Amygdala (tissue), 56 donors: Measurements from ENCODE around the gene ABCC10.
A peak's percentile ranks its signal among the peaks of the same experiment; 100 is the strongest.
"Not testable (repeated sequence)": the region's sequence is repeated elsewhere in the genome, so short reads cannot be mapped to it uniquely, and the experiment has no call there.

Experiments used
- DNase-seq, 56 donors: peaks; one replicate each; lab custom pipeline; 2025; lab: John Stamatoyannopoulos, UW

ABCC10 gene

DNA sequence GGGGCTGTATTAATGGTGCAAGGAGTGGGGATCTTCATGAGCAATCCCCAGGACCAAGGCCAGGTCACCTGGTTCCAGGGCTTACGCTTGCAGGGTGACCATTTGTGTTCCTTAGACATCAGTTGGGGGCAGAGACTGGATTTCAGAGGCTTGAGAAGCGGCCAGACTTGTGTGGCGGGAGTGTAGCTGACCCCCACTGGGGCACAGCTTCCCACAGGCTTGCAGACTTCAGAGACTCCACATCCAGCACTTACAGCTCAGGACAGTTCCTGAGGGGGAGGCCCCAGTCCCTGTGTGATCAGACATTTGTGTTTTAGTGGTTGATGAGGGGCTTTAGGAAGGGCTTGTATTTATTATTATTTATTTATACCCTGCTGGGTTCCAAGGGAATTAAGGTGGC, 65.3 kb downstream of the ABCC10 start:
- DNase-seq = peak in 3 of 56 donors; percentile 64 to 76 (median 73)

DNA sequence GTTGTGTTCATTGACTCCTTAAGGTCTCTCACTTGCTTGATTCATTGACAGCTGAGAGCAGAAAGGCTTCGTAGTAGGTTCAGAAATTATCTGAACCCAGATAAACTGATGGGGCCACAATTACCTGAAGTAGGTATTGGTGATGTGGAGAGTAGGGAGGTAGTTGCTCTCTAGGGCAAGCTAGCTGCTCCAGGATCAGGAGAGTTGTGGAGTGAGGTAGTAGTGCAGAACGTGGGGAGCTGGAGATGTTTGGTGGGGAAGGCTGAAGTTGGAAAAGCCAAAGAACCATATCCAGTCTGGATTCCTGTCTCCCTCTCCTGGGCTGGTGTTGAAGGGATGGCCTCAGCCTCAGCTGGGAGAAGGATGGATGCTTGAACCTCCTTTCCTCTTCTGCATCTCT, 65.9 kb downstream of the ABCC10 start:
- DNase-seq = no peak

DNA sequence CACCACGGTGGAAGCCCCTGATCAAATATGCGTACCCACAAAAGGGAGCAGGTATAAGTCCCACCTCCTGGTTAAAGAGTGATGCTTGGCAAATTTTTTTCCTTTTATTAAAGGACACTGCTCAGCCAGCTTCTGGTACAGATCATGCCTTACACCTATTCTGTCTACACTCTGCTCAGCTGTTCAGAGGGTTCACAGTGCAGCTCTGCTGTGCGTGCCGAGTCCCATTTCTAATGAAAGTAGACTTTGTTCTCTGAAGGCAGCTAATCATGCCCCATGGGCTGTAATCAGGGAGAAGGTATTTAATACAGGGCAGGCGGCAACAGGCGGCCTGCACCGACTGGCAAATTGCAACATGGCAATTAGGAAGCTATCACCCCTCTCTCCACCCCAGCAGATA, 66.5 kb downstream of the ABCC10 start:
- DNase-seq = peak in 5 of 56 donors; percentile 14 to 32 (median 24)

DNA sequence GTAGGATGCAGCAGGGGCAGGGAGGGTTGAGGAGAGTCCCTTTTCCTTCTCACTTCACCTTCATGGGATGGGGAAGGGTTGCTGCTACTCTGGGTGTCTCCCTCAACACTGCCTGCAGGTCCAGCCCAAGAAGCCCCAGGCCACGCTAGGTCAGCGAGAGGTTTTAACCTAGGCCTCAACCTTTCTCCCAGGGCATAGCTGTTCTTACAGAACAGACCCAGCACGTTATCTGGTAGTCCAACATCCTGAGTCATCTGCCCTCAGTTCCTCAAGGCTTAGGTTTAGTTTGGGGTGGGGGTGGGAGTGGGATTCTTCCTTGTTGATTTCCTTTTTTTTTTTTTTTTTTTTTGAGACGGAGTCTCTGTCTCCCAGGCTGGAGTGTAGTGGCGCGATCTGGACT, 67.0 kb downstream of the ABCC10 start:
- no peak for DNase-seq

DNA sequence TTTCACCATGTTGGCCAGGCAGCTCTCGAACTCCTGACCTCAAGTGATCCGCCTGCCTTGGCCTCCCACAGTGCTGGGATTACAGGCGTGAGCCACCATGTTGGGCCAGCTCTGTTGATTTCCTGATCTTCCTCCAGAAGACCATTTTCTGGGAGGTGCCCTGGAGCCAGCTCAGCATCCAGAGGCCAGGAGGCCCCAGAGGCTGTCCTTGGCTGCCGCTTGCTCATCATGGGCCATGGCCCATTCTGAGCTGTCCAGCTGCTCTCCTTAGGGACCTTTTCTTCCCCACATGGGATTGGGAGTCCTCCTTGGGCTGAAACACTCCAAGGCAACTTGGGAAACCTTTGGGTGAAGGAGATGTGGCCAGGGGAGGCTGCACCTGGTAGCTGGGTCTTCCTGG, 67.4 kb downstream of the ABCC10 start:
- no peak for DNase-seq

DNA sequence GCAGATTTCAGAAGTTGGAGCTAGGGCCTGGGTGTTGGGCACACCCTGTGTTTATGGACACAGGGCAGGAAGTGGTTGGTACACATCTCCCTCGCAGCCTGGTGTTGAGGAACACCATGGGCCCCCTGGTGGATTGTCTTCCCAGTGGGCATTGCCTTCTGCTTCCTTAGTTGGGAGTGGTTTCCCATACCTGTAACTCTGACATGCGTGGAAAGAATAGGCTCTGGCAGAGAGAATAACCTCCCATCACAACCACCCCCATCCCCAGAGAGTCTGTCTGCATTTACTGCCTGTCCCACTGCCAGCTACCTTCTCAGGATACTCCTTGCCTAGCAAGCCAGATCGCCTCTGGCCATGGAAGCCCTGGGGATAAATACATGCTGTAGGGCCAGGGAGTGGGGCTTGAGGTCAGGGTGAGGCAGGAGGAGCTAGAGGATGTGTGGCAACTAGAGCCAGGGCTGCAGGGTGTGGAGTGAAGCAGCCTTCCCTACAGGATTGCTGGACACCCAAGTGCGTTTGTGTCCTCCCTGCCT, 68.1 kb downstream of the ABCC10 start:
- DNase-seq = peak in 2 of 56 donors; percentile 10 to 19

DNA sequence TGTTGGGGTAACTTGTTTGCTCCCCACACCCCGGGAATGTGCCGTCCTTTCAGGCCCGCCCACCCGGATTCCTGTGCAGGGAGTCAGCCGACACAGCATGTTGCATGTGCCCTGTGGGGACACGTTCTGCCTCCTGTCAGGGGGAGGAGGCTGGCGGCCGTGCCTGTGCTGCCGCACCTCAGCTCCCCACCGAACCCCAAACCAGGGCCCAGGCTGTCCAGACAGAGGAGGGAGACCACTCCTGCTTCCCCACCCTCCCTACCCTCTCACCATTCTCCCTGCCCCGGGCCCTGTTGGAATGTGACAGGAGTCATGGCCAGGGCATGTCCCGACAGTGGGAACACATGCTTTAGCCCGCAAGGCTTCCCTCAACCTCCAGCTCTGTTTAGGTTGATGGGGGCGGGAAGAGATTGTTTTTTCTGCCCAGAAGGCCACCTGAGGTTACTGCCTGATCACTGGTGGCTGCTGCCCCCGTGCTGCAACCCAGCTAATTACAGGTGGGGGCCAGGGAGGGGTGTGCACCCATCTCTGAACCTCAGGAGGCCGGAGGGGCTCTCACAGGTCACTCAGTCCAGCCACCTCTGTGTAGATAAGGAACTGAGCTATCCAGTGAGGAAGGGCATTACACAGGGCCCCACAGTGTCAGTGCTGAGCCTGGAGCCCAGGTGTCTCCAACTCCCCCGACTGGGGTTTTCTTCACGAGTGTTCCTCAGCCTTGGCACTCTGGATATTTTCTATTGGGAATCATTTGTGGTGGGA, 69.2 kb downstream of the ABCC10 start:
- DNase-seq = peak in 10 of 56 donors; percentile 13 to 47 (median 29)

DNA sequence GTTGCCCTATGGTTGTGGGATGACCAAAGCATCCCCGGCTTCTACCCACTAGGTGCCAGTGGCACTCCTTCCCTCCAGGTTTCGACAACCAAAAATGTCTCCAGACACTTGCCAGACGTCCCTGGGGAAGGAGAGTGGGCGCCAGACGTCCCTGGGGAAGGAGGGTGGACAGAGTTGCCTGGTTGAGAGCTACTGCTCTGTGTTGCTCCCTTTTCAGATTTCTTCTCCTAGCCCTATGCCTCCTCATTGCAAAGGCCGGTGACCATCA, 69.7 kb downstream of the ABCC10 start:
- no peak for DNase-seq

DNA sequence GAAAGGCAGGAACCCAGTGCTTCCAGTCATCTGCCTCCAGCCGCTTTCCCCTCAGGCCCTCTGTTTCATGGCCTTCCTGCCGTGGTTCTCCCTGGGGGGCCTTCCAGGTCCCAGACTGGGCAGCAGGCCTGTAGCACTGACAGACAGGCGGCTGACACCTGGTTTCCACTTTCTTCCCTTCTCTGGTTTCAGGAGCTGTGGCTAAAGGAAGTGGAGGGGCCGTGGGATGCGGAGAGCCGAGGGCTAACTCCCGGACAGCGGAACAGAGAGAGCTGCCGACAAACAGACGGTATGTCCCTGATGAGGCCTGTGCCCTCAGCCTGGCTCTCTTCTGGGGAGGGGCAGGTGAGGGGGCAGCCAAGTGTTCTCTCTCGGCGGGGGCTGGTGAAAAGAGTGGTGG, 70.3 kb downstream of the ABCC10 start:
- no peak for DNase-seq

DNA sequence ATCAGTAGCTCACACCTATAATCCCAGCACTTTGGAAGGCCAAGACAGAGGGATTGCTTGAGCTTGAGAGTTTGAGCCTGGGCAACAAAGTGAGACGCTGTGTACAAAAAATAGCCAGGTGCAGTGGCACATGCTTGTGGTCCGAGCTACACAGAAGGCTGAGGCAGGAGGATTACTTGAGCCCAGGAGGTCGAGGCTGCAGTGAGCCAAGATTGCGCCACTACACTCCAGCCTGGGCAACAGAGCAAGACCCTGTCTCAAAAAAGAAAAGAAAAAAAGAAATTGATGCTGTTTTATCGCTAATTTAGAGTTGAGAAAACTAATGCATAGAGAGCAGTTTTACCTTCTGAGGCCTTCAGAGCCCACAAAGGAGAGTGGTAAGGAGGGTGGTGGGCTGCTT, 71.0 kb downstream of the ABCC10 start:
- DNase-seq = not testable (repeated sequence)

DNA sequence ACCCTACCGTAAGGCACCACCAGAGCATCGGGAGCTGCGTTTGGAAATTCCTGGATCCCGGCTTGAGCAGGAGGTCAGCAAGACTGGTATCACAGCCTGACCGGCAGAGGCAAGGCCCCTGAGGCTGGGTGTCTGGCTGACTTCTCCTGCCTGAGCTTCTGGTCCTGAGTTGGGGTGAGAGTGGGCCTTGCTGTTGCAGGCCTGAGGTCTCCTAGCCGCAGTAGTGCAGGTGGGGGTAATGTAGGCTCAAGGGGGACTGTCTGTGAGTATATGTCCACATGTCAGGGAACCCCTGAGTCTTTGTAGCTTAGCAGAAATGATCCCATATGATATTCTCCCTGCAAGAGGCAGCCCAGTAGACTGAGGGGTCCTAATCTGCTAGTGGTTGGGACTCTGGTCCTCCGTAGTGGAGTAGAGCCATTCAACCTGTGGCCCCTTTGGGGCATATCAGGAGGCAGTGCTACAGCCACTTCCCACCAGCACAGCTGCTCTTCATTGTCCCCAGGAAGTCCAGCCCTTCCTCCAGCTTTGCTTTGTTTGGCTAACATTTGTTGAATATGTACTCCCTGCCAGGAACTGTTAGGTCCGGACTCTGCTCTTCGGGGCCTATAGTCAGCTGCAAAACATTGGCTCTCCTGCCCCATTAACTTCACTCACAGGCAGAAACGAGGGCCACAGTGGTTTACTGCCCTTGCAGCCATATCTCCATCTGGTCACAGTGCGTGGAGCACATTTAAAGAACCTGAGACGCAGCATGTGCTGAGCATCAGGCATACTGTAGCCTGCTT, 71.9 kb downstream of the ABCC10 start:
- no peak for DNase-seq
